Epithelial cell of prostate (primary cell): ENCODE results near the gene PIGZ.
"Not testable (repeated sequence)": the region's sequence is repeated elsewhere in the genome, so short reads cannot be mapped to it uniquely, and the experiment has no call there.

Experiments
- DNase-seq: peaks from one replicate; pipeline ENCODE4 v3.0.0-alpha.2; 2011; ENCODE audit warnings: low read depth, low spot score
- H3K27ac ChIP-seq: fragments of 450-650 bp; 2 replicates; pipeline ENCODE4 v1.5.1; 2017; ENCODE audit warnings: mild to moderate bottlenecking

PIGZ gene

GRCh38 chr3:196962930-196963630 is 5.6 kb downstream of the PIGZ start:
- no peak overlapping the region for H3K27ac ChIP-seq
- no peak for DNase-seq

- no peak overlapping the region for H3K27ac ChIP-seq
- DNase-seq, result no peak
These were observed 6.3 kb downstream of the PIGZ start for GRCh38 chr3:196962108-196962929.

- no peak overlapping the region for H3K27ac ChIP-seq
- no peak for DNase-seq
These were observed 13.8 kb downstream of the PIGZ start for GRCh38 chr3:196954832-196955231.

GRCh38 chr3:196951371-196951770 is 17.3 kb downstream of the PIGZ start:
- no peak overlapping the region for H3K27ac ChIP-seq
- no peak for DNase-seq

- DNase-seq, result no peak
- no peak overlapping the region for H3K27ac ChIP-seq
These were observed 18.9 kb downstream of the PIGZ start for GRCh38 chr3:196949750-196950149.

GRCh38 chr3:196949285-196949619 is 19.4 kb downstream of the PIGZ start:
- DNase-seq, result no peak

GRCh38 chr3:196948442-196949284 is 20.0 kb downstream of the PIGZ start:
- no peak overlapping the region for H3K27ac ChIP-seq
- no peak for DNase-seq

More at GRCh38 chr3:196949285-196949619, 19.4 kb downstream of the PIGZ start:
- no peak overlapping the region for H3K27ac ChIP-seq

GRCh38 chr3:196947860-196948441 is 20.7 kb downstream of the PIGZ start:
- DNase-seq, result no peak
- H3K27ac ChIP-seq, result no peak overlapping the region

- no peak for DNase-seq
- H3K27ac ChIP-seq, result no peak overlapping the region
These were observed 21.3 kb downstream of the PIGZ start for GRCh38 chr3:196947136-196947859.

GRCh38 chr3:196944037-196944790 is 24.4 kb downstream of the PIGZ start:
- not testable (repeated sequence) for H3K27ac ChIP-seq, DNase-seq

GRCh38 chr3:196942915-196943277 is 25.7 kb downstream of the PIGZ start:
- H3K27ac ChIP-seq, result peak overlapping the region; percentile 95
- DNase-seq, result no peak

- peak within 1 kb of the TSS; percentile 95 for H3K27ac ChIP-seq
- DNase-seq, result peak; percentile 93
These were observed 26.3 kb downstream of the PIGZ start, which contains the start of gene NCBP2 for GRCh38 chr3:196942226-196942914. NCBP2 (minus strand) TSS chr3:196942528; CDS start chr3:196942503, 25 bp downstream.

GRCh38 chr3:196941729-196942225 is 26.9 kb downstream of the PIGZ start:
- peak overlapping the region; percentile 95 for H3K27ac ChIP-seq
- DNase-seq, result no peak

GRCh38 chr3:196938576-196938975 is 30.1 kb downstream of the PIGZ start:
- no peak for DNase-seq
- H3K27ac ChIP-seq, result no peak overlapping the region

GRCh38 chr3:196938124-196938523 is 30.5 kb downstream of the PIGZ start:
- no peak for DNase-seq
- H3K27ac ChIP-seq, result no peak overlapping the region

- H3K27ac ChIP-seq, result no peak overlapping the region
- no peak for DNase-seq
These were observed 32.3 kb downstream of the PIGZ start for GRCh38 chr3:196936288-196936687.

GRCh38 chr3:196932600-196932999 is 36.0 kb downstream of the PIGZ start:
- DNase-seq, result no peak
- no peak overlapping the region for H3K27ac ChIP-seq
